ENCODE data around the gene INTS1.

DNA sequence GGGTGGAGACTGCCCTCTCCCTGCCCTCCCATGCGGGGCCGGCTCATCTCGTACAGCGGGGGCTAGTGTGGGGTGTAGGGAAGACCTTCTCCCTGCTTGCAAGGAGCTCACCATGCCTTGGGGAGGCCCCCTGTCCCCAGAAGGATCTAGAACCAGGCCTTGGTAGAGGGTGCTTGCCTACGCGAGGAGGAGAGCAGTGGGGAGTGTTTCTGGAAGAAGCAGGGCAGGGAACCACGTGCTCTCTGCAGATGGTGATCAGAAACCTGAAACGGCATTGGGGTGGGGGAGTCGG is 29.0 kb upstream of the INTS1 start:
- TF ChIP-seq, protein P1, sequence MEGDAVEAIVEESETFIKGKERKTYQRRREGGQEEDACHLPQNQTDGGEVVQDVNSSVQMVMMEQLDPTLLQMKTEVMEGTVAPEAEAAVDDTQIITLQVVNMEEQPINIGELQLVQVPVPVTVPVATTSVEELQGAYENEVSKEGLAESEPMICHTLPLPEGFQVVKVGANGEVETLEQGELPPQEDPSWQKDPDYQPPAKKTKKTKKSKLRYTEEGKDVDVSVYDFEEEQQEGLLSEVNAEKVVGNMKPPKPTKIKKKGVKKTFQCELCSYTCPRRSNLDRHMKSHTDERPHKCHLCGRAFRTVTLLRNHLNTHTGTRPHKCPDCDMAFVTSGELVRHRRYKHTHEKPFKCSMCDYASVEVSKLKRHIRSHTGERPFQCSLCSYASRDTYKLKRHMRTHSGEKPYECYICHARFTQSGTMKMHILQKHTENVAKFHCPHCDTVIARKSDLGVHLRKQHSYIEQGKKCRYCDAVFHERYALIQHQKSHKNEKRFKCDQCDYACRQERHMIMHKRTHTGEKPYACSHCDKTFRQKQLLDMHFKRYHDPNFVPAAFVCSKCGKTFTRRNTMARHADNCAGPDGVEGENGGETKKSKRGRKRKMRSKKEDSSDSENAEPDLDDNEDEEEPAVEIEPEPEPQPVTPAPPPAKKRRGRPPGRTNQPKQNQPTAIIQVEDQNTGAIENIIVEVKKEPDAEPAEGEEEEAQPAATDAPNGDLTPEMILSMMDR (IDR thresholded peaks at IDR 0.05): no peak
- TF ChIP-seq POLR2A (IDR thresholded peaks at IDR 0.05): no peak

Data from transverse colon (tissue), 3 donors.